Spleen (tissue), 7 donors: ENCODE results near the gene PRSS35.

ENCODE experiments used
- POLR2AphosphoS5 ChIP-seq, 3 donors: sonication (generic); formaldehyde crosslinking; IDR thresholded peaks; one replicate each; pipeline ENCODE4 v1.5.1; 2017; ENCODE audit warnings: antibody characterized with exemption in 3 of 3
- TF ChIP-seq, protein P1 (sequence below), 11 experiments: fragments of 200-600 bp in 7 of 11; fragments of 450-650 bp in 4 of 11; sonication (generic) in 4 of 11; IDR thresholded peaks in 8 of 11; conservative IDR thresholded peaks in 3 of 11; 1 replicate in 7 of 11; 2 replicates in 4 of 11; pipeline versions ENCODE4 v1.4.0 to v1.8.0; 2016 to 2021; ENCODE audit warnings: antibody characterized with exemption in 11 of 11, inconsistent platforms in 4 of 11, mild to moderate bottlenecking in 1 of 11
- donor health status: DM: no; HTN: no; CAD: no; lungs with moderate emphysema.
- donor health status: DM: no; HTN: no; CAD: no.
- donor health status: DM: no; HTN: no; CAD: no.

DNA sequence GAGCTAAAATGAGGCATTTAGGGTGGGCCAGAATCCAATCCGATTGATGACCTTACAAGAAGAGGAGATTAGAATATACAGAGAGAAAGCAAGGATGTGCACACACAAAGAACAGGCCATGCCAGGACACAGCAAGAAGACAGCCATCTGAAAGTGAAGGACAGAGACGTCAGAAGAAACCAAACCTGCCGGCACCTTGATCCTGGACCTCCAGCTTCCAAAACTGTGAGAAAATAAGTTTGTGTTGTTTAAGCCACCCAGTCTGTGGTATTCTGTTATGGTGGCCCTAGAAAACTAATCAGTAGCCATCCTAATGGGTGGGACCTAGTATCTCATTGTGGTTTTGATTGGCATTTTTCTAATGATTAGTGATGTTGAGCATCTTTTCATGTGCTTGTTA is 41.7 kb upstream of the PRSS35 start:
- TF ChIP-seq, protein P1, sequence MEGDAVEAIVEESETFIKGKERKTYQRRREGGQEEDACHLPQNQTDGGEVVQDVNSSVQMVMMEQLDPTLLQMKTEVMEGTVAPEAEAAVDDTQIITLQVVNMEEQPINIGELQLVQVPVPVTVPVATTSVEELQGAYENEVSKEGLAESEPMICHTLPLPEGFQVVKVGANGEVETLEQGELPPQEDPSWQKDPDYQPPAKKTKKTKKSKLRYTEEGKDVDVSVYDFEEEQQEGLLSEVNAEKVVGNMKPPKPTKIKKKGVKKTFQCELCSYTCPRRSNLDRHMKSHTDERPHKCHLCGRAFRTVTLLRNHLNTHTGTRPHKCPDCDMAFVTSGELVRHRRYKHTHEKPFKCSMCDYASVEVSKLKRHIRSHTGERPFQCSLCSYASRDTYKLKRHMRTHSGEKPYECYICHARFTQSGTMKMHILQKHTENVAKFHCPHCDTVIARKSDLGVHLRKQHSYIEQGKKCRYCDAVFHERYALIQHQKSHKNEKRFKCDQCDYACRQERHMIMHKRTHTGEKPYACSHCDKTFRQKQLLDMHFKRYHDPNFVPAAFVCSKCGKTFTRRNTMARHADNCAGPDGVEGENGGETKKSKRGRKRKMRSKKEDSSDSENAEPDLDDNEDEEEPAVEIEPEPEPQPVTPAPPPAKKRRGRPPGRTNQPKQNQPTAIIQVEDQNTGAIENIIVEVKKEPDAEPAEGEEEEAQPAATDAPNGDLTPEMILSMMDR (IDR thresholded peaks at IDR 0.05 in 8 of 11, conservative IDR thresholded peaks at IDR 0.05 in 3 of 11) = no peak
- TF ChIP-seq POLR2AphosphoS5 (IDR thresholded peaks at IDR 0.05) = no peak
